GM18907 (cell line): ENCODE data around the gene PYROXD2.
"Not testable (repeated sequence)": the region's sequence is repeated elsewhere in the genome, so short reads cannot be mapped to it uniquely, and the experiment has no call there.

Experiments
- ATAC-seq: cut with Tn5 transposase; IDR thresholded peaks from one replicate; pipeline ENCODE4 v1.9.1; 2021; ENCODE audit warnings: mild to moderate bottlenecking, moderate library complexity; ENCODE audit not compliant: unreplicated experiment

Gene PYROXD2

DNA sequence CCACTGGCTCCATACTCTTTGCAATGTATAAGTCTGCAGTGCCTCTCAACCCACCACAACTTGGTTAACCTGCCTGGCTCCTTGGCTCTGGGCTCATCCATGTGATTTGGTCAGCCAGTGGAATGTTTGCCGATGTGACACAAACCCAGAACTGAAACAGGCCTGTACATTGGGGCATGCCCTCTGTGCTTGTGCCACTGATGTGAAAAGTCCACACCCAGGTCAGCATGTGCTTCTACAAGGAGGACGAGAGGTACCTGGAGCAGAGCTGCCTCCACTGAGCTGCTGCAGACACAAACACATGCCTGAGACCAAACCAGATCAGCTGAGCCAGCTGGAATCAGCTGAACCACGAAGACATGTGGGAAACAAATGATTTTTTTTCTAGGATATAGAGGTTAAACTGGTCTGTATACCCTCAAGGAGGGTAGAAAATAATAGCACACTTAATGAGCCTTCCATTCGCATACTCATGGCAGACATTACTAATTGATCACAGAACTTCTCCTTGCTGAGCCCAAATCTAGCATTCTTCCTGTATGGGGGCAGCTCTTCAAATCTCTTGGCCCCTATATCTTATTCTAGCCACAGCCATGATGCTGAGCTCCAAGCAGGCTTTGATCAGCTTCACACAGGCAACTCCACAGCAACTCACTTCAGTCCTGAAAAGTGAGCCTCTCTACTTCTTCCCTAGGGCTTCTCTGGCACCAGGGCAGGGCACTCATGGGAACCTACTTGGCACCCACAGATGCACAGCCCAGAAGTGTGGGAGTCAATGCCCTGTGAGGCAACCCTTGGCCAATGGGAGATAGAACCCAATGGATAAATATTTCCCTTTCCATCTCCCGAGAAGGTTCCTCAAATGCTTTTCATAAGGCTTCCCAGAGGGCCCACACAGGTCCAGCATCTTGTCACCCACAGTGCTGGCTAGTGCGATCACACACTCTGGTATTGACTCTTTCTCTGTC lies 18.6 kb downstream of the PYROXD2 start:
- ATAC-seq, result no peak

DNA sequence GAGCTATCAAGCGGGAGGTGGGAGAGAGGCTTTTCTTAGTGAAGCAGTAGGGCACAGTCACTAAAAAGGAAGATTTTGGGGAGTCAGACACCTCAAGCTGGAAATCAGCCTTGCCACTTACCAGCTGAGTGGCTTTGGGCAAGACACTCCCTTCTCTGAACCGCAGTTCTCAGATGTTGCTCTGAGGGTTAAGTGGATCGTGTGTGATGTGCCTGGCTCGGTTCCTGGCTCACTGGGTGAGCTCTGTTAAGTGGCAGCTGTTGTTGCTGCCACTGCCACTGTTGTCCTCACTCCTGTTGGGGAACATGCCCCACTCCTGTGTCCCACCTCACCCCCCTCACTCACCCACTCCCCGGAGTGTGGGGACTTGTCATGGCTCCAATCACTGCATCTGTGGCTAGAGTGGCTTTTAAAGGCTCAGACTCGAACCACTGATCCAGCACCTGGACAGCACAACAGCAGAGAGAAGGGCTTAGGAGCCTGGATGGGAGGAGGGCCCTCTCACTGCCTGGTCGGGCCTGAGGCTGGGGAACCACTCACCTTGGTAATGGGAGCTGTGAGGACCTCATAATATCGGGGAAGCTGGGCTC lies 20.0 kb downstream of the PYROXD2 start:
- ATAC-seq, result no peak

DNA sequence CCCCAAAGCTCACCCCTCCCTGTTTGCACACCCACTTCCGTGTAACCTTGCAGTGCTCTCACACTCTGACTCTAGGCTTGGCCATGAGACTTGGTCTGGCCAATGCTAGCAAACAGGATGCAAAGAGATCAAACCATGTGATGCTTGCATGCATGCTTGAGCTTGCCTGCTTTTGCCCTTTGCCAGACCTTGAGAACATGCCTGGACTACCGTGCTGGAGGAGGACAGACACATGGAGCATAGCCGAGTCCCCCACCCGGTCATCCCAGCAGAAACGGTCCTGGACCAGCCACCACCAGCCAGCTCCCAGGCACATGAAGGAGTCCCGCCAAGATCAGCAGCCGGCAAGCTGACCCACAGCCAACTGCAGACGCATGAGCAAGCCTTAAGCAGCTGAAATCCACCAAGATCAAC lies 23.4 kb downstream of the PYROXD2 start:
- ATAC-seq, result no peak

DNA sequence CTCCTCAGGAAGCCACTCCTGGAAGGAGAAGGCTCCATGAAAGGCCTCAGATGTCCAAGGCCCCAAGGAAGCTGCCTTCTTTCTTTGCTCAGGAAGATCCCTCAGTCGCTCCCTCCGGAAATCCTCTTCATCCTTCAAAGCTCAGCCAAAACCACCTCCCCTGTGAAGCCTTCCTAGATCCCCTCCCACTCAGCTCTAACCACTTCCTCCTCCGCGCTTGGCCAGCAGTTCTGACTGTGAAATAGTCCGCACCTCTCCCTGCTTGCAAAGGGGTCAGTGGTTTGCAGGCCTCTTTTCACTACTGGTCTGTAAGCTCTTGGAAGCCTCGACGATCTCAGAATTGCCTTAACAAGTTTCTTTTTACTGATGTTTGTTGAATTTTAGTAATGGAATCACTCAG lies 23.9 kb downstream of the PYROXD2 start:
- ATAC-seq, result no peak

DNA sequence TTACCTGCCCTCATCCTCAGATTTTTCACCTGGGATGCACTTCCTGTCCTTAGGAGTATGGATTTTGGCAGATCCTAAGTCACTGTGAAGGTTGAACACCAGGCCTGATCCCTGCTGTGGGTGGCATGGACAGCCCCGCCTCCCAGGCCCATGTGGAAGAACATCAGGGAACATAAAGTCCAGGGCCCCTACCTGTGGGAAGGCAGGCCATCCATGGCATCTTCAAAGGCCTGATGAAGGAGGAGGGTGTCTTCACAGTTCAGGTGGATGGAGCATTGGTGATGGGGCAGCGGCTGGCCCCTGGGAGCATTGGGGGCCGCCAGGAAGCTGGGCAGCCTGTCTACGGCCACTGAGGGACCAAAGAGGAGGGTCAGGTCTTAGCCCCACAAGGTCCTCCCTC lies 24.6 kb downstream of the PYROXD2 start:
- no peak for ATAC-seq

DNA sequence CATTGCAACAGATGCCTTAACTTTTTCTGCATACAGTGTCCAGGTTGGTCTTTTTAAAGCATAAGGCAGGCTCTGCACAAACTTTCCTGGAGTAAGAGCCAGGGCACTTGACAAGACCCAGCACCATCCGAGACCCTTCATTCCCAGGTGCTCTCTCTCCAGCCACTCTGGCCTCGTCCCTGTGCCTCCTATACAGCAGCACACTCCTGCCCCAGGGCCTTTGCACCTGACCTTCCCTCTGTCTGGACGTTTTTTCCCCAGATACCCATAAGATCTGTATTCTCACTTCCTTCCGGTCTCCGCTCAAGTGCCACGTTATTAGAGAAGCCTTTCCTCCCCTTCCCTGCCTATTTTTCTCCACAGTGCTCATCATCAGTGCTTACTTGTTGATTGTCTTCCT lies 25.6 kb downstream of the PYROXD2 start:
- ATAC-seq, result no peak

DNA sequence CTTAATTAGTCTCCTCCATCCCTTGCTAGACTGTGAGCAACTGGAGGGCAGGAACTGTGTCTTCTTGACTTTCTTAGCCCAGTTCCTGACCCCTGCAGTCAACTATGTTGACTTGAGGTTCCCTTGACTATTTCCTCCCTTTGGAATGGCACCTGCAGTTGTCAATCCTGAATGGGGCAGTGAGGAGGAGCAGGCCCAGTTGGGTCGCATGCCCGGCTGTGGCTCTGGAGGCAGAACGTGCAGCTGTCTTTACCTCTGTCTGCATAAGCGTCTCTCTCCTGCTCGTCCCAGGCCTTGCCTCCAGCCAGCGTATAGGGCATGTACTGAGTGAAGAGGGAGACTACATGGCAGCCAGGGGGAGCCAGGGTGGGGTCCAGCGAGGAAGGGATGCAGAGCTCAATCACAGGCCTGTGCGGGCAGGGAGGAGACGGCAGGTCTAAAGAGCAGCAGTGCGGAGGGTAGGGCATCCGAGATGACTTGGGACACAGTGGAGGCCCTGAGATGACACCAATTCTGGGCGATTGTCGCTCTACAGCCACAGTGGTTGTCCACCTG lies 26.8 kb downstream of the PYROXD2 start:
- no peak for ATAC-seq

DNA sequence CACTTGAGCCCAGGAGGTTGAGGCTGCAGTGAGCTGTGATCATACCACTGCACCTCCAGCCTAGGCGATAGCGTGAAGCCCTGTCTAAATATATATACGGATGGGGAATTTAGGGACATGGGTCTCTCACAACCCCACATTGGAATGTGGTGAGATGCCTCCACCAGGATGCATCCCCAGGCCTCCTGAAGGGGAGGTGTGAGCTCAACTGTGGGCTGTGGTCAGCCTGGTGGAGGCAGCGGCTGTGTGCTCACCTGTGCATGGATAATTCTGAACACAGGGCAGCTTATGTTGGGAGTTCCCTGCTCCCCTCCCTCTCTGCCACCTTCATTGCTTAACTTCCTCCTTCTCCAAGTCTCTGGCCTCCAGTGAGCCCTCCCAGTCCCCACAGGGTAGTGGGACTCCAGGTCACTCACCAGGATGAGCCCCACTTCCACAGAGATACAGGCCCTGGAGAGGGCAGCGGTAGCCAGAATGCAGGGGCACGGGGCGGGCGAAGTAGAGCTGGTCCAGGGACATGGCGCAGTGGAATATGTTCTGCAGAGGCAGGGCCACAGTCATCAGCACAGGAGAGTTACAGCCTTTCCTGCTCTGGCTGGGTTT lies 30.4 kb downstream of the PYROXD2 start:
- no peak for ATAC-seq

DNA sequence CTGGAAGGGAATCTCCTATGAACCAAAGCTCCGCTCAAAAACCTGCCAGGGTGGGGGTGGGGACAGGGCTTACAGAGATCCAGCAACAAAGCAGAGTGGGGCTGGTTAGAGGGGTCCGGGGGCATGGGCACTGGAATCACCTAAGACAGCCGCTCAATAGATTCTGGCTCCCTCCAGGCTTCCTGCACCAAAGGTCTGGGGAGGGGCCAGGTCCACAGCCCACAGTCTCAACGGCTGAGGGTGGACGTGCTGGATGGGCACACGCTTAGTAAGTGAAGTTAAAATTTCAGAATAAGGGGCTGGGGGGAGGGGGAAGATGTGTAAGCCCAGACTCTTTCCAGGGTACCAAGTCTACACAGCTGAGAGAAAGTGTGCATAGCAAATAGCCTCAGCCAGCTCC lies 31.1 kb downstream of the PYROXD2 start:
- ATAC-seq, result no peak

DNA sequence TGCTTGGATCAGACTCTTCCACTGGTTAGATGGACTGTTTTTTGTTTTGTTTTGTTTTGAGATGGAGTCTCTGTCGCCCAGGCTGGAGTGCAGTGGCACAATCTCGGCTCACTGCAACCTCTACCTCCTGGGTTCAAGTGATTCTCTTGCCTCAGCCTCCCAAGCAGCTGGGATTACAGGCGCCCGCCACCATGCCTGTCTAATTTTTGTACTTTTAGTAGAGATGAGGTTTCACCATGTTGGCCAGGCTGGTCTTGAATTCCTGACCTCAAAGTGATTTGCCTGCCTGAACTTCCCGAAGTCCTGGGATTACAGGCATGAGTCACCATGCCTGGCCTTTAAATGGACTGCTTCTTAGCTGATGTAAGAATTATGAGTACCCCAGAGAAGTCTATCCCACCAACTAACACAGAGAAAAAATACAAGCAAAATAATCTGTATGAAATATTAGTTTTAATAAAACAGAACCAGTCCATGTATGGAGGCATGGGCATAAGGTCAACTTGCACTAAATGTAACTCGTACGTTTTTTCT lies 31.8 kb downstream of the PYROXD2 start:
- ATAC-seq, result not testable (repeated sequence)

DNA sequence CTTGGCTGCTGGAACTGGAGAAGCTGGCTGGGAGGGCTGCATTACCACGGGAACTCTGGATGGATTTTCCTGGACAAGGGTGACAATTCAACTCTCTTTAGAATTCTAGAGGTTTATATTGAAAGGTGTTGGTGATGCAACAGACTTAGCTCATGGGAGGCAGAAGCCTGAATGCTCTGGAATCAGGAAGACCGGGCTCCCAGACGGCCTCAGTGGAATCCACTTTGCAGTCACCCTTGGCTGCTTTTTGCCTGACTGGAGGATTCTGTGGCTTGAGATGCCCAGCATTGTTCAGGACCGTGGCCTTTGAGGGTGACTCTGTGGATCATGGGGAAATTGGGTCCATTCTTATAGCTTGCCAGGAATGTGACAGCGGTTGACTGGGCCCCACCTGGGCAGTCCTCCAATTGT lies 32.3 kb downstream of the PYROXD2 start:
- ATAC-seq, result no peak

DNA sequence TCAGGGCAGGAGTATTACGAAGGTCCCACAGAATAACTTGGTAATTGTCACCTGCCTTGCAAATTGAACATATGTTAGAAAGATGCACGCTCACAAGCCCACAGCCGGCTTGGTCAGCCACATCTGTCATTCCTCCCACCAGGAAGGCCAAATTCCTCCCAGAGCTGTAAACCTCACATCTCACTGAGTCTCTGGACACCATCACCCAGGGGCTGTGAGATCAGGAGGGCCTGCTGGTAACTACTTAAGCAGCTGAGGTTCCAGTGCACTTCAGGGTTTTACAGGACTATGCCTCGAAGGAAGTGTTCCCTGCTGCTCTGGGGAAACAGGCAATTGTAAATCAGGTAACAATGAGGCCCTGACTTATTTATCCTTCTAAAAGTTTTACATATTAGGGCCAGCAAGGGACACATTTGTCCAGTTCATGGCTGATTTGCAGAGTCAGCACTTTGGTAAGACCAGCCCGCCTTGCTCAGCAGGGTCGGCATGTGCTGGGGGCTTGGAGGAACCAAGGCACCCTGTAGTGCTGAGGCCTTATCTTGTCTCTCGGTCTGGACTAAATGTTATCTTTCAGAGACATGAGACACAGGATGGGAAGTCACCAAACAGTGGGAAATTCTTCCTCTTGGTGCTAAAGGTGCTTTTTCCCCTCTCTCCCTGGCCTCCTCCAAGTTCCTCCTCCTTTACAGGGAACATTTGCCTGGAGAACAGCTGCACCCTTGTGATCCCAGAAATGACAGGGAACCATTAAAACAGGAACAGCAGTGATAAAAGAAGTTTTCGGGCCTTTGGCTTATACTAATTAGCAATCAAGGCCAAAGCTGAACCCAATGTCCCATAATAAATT lies 34.3 kb downstream of the PYROXD2 start:
- ATAC-seq, result no peak

DNA sequence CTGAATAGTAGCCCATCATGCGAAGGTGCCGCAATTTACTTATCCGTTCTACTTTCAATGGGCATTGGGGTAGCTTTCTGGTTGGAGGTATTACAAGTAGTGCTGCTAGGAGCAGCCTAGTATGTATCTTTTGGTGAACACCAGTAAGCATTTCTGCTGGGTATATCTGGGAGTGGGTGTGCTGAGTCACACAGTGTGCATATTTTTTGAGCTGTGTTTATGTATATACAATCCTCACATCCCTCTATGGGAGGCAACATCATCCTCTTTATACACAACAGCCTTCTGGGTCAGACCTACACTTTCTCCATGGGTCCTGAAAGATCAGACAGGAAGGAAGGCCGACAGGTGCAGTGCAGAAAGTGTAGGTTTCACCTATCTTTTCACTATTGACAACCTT lies 36.3 kb downstream of the PYROXD2 start:
- ATAC-seq, result no peak

DNA sequence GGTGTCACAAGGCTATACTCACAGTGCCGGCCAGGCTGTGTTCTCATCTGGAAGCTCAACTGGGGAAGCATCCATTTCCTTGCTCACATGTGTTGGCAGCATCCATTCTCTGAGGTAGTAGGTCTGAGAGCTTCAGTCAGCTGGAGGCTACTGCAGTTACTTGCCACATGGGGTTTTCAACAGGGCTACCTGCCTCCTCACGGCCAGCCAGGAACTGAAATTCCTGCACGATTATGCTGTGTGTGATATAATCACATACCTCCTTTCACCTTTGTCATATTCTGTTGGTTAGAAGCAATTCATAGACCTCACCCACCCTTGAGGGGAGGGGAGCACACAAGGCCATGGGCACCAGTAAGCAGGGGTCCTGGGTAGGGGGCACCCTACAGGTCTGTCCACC lies 37.4 kb downstream of the PYROXD2 start:
- no peak for ATAC-seq

DNA sequence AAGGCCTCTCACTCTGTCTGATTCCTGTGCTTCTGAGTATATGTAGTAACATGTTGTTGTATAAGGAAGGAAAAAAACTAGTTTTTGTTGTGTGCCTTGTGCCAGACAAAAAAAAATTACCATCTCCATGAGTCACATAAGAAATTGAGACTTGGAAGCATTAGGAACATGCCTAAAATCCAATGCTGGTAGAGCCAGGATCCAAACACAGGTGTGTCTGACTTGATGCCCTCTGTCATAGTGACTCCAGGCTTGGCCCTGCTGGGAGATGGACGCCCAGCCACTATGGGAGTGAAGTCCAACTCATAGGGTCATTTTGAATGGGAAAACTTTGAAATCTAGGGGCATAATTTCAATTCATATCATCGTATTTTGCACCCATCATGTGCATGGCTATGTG lies 38.0 kb downstream of the PYROXD2 start:
- no peak for ATAC-seq

DNA sequence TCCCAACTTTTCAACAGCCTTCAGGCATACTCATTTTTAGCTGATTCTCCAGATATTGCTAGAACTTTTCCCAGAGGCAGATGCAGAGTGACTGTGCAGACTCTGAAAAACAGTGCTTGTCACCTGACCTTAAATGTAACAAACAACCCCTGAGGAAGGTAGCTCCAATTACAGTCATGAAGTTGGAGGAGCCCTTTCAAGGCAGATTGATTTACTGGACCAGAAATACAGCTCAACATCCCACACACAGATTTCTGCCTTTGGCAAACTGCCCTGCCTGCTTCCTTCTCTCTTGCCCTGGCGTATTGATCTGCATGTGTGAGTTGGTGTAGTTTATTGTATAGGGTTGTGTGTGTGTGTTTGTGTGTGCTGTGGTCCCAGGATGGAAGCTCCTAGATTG lies 38.5 kb downstream of the PYROXD2 start:
- no peak for ATAC-seq

DNA sequence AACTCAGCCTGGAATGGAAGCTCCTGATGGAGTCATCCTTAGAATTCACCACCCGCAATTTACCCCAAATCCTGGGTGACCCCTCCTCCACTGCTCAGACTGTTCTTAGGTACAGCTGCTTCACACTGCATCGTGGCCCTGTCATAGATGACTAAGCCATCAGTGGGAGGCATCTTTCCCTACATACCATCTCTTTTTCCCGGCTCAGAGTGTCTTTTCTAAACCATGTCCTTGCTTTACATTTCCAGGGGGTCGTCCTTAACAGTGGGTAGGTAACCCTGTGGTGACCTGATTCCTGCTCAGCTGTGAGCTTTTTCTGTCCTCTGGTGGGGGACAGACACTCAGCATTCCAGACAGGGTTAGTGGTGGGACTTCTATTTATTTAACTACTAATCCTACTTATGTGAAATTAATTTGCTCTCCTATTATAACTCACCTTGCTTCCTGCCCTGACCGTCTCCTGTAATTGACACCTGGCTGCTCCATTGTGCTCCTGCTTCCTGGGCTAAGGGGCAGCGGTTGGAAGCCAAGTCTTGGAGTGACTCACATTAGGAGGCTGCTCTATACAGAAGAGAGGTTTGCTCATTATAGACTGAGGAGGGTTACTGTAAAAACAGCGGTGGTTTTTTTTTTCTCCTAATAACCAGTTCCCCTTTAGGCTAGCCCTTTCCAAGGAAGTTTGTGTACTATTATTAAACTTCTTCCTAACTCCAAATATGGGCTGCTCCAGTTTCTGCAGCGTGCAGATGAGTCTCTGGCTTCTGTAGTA lies 40.6 kb downstream of the PYROXD2 start:
- no peak for ATAC-seq

DNA sequence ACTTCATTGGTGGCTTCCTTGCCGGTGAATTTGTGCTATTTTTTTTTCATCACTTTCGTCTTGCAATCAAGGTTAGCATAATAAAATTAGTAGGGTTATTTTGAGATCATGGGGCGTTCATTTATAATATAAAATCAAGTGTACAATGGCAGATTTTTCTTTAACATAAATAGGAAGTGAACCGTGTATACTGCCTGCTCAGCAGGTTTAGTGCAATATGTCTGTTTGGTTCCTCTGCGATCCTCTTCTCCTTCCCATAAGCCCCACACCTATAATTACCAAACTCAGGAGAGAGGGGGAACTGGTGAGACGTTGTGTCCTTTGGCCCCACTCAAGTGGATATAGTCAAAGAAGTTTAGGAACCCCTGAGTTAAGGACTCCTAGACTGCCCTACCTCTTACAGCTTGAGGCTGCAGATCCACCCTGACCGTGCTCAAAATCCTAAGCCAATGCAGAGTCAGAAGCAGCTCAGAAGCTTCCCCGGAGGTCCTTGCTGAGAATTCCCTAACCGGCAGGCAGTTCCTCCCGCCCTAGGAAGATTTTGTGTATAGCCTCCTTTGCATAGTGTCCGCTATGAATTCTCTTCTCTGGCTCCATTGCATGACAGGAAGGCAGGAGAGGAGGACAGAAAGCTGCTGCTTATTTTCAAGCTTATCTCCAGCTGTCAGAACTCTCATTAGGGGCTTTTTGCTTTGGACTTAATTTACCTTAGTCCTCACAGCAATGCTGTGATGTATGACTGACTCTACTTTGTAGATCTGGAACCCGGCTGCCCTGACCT lies 41.5 kb downstream of the PYROXD2 start:
- no peak for ATAC-seq
